A673 (cell line): ENCODE results near the gene HMCES.

Source experiments
- EZH2 ChIP-seq: fragments of 200-600 bp; sonication (generic); IDR thresholded peaks from 2 replicates; pipeline ENCODE4 v1.6.1; 2017; ENCODE audit warnings: borderline replicate concordance, low read depth, mild to moderate bottlenecking, mixed read lengths, antibody characterized with exemption, low read length; ENCODE audit not compliant: poor library complexity, severe bottlenecking
- TF ChIP-seq, protein P1 (sequence below): fragments of 300-800, 200-600 bp; sonication (generic); conservative IDR thresholded peaks from 2 replicates; pipeline ENCODE4 v1.5.1; 2017; ENCODE audit warnings: low read depth, mild to moderate bottlenecking, antibody characterized with exemption, low read length, moderate library complexity, mixed read lengths

DNA sequence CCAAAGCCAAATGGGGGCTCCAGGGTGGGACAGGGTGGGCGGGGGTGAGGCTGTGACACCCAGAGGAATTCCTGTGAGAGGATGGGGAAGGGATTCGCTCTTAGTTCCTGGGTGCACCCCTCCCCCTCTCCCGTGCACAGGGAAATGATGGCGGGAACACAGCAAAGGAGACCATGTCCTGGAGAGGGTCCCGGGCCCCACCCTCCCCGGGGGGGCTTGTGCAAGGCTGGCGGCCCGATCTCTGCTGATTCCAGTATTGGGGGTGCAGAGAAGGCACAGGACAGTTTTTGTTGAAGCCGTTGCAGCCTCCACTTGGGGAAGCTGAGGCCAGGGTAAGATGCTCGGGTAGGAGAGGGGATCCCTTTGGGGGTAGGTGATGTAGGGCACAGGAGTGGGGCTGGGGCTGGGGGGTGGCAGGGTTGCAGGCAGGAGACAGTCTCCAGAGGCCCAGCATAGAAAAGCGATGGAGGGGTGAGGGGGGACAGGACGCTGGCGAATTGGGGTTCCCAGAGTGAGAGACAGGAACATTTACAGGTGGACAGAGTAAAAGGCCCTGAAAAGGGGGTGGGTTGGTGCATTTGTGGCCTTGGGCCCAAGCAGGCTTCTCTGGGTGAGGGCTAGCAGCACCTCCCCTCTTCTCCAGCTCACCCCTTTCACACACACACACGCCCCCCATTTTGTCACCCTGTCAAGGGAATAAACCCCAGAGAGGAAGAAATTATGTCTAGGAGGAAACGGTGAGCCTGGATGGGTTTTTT, 38.5 kb downstream of the HMCES start:
- TF ChIP-seq, protein P1, sequence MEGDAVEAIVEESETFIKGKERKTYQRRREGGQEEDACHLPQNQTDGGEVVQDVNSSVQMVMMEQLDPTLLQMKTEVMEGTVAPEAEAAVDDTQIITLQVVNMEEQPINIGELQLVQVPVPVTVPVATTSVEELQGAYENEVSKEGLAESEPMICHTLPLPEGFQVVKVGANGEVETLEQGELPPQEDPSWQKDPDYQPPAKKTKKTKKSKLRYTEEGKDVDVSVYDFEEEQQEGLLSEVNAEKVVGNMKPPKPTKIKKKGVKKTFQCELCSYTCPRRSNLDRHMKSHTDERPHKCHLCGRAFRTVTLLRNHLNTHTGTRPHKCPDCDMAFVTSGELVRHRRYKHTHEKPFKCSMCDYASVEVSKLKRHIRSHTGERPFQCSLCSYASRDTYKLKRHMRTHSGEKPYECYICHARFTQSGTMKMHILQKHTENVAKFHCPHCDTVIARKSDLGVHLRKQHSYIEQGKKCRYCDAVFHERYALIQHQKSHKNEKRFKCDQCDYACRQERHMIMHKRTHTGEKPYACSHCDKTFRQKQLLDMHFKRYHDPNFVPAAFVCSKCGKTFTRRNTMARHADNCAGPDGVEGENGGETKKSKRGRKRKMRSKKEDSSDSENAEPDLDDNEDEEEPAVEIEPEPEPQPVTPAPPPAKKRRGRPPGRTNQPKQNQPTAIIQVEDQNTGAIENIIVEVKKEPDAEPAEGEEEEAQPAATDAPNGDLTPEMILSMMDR, result no peak
- TF ChIP-seq EZH2, result no peak
